ENCODE results near the gene TRIML1.
"Not testable (repeated sequence)": the region's sequence is repeated elsewhere in the genome, so short reads cannot be mapped to it uniquely, and the experiment has no call there.

TRIML1 gene

GRCh38 chr4:188154668-188155405, 15.6 kb downstream of the TRIML1 start:
- DNase-seq = no peak

- no peak for DNase-seq
These were observed 19.1 kb downstream of the TRIML1 start for GRCh38 chr4:188158336-188158735.

GRCh38 chr4:188159513-188160226, 20.4 kb downstream of the TRIML1 start:
- DNase-seq = not testable (repeated sequence)

- no peak for DNase-seq
These were observed 21.2 kb downstream of the TRIML1 start for GRCh38 chr4:188160406-188160805.

GRCh38 chr4:188161167-188161566, 21.9 kb downstream of the TRIML1 start:
- DNase-seq = no peak

GRCh38 chr4:188162698-188163097, 23.5 kb downstream of the TRIML1 start:
- DNase-seq = no peak

- DNase-seq = no peak
These were observed 29.6 kb downstream of the TRIML1 start for GRCh38 chr4:188168726-188169373.

GRCh38 chr4:188171551-188171950, 32.3 kb downstream of the TRIML1 start:
- DNase-seq = no peak

GRCh38 chr4:188175288-188175687, 36.0 kb downstream of the TRIML1 start:
- no peak for DNase-seq

GRCh38 chr4:188177997-188178675, 38.9 kb downstream of the TRIML1 start:
- no peak for DNase-seq

- DNase-seq = no peak
These were observed 39.6 kb downstream of the TRIML1 start for GRCh38 chr4:188178806-188179205.

GRCh38 chr4:188187106-188187505, 47.9 kb downstream of the TRIML1 start:
- DNase-seq = no peak

- no peak for DNase-seq
These were observed 51.2 kb downstream of the TRIML1 start for GRCh38 chr4:188190461-188190860.

GRCh38 chr4:188194421-188194820, 55.2 kb downstream of the TRIML1 start:
- no peak for DNase-seq

GRCh38 chr4:188195389-188195985, 56.2 kb downstream of the TRIML1 start:
- DNase-seq = no peak

GRCh38 chr4:188196134-188196735, 57.0 kb downstream of the TRIML1 start:
- DNase-seq = no peak
